Caco-2 (cell line): Measurements from ENCODE around the gene SNX3. TPM values are rescaled to one million over a fixed set of nuclear protein-coding genes. Genes with fewer than 3 reads are reported as not detected.
A peak's percentile ranks its signal among the peaks of the same experiment; 100 is the strongest.

Source experiments
- BruUV-seq: library from RNA; stranded (reverse); fragments of 400-500 nt; replicated peaks from 2 replicates; lab custom pipeline; 2021; lab: Mats Ljungman, UMichigan
- CTCF ChIA-PET: fragments of 300-600 bp; sonication (Branson Sonifier 250); formaldehyde crosslinking; loops from one replicate; lab custom pipeline; 2022; ENCODE audit warnings: antibody characterized with exemption; lab: Charles Lee
- POLR2A ChIA-PET: fragments of 300-600 bp; sonication (Branson Sonifier 250); formaldehyde crosslinking; loops from one replicate; lab custom pipeline; 2022; ENCODE audit warnings: antibody characterized with exemption; lab: Charles Lee
- DNase-seq, 2 experiments: peaks; one replicate each; pipeline versions ENCODE4 v3.0.0 to v3.0.0-alpha.2; 2020 to 2022
- H3K27me3 ChIP-seq: replicated peaks from 2 replicates; pipeline ENCODE4 v1.6.0; 2011; ENCODE audit warnings: low read length; ENCODE audit not compliant: control insufficient read depth, insufficient read depth
- H3K36me3 ChIP-seq: 2 replicates; pipeline ENCODE4 v1.5.1; 2011; ENCODE audit warnings: low read length; ENCODE audit not compliant: control insufficient read depth, insufficient read depth
- H3K4me1 ChIP-seq: fragments of 250-450 bp; sonication (Bioruptor Pico); 2 replicates; pipeline ENCODE4 v1.5.1; 2020; ENCODE audit warnings: mild to moderate bottlenecking
- H3K4me3 ChIP-seq: 2 replicates; pipeline ENCODE4 v1.5.1; 2011; ENCODE audit warnings: low read depth, mild to moderate bottlenecking, control low read depth, low read length
- H3K9me3 ChIP-seq: fragments of 250-450 bp; sonication (Bioruptor Pico); 2 replicates; pipeline ENCODE4 v1.5.1; 2020; ENCODE audit warnings: mild to moderate bottlenecking, moderate library complexity
- H3K27ac Mint-ChIP-seq: one replicate; pipeline ENCODE4 v1.8.0; 2022; ENCODE audit warnings: mixed read lengths; ENCODE audit not compliant: unreplicated experiment
- H3K27me3 Mint-ChIP-seq: one replicate; pipeline ENCODE4 v1.8.0; 2022; ENCODE audit warnings: mixed read lengths; ENCODE audit not compliant: insufficient read depth, unreplicated experiment
- H3K36me3 Mint-ChIP-seq: one replicate; pipeline ENCODE4 v1.8.0; 2022; ENCODE audit warnings: mild to moderate bottlenecking, mixed read lengths; ENCODE audit not compliant: insufficient read depth, unreplicated experiment
- H3K4me1 Mint-ChIP-seq: one replicate; pipeline ENCODE4 v1.8.0; 2022; ENCODE audit warnings: low read depth, mixed read lengths; ENCODE audit not compliant: unreplicated experiment
- H3K4me3 Mint-ChIP-seq: one replicate; pipeline ENCODE4 v1.8.0; 2022; ENCODE audit warnings: mild to moderate bottlenecking, moderate library complexity, mixed read lengths; ENCODE audit not compliant: unreplicated experiment
- H3K9me3 Mint-ChIP-seq: one replicate; pipeline ENCODE4 v1.8.0; 2022; ENCODE audit warnings: mixed read lengths; ENCODE audit not compliant: unreplicated experiment
- intact Hi-C: fragments of 100-400 bp; cut with micrococcal nuclease; formaldehyde crosslinking; loops from one replicate; pipeline ENCODE4 v1.10.0; 2022; ENCODE audit not compliant: unreplicated experiment
- total RNA-seq: library from RNA; stranded (reverse); gene quantifications from 2 replicates; pipeline ENCODE4 v1.2.3, GENCODE V29; 2022
- TF ChIP-seq, protein P1 (sequence below), 2 experiments: fragments of 200-600 bp in 1 of 2; IDR thresholded peaks; 1 replicate in 1 of 2; 2 replicates in 1 of 2; pipeline versions ENCODE4 v1.5.1 to v1.8.0; 2011 to 2022; ENCODE audit warnings: antibody characterized with exemption in 1 of 2, control low read depth in 1 of 2, inconsistent platforms in 1 of 2, low read depth in 1 of 2, low read length in 1 of 2, mild to moderate bottlenecking in 1 of 2, moderate library complexity in 1 of 2; ENCODE audit not compliant: insufficient read depth in 1 of 2, severe bottlenecking in 1 of 2, unreplicated experiment in 1 of 2

Gene SNX3
- total RNA-seq, 1 experiment from 2014 or later, result 114 TPM

- Histone ChIP-seq H3K4me3 (peak overlapping the region; percentile 50), H3K4me1 (no peaks in the 10 kb centered on the region), H3K9me3 (no peaks in the 10 kb centered on the region), H3K36me3 (no peaks in the 10 kb centered on the region), H3K27me3 (no peaks in the 10 kb centered on the region)
- BruUV-seq, result no TSS peak
- Mint-ChIP-seq H3K27ac (no peak overlapping the region), H3K36me3 (no peaks in the 10 kb centered on the region), H3K4me3 (peak overlapping the region; percentile 78), H3K27me3 (peaks cover 6% of the 10 kb centered on the region), H3K9me3 (no peaks in the 10 kb centered on the region), H3K4me1 (peaks cover 14% of the 10 kb centered on the region)
- CTCF ChIA-PET, result no interaction called here
- POLR2A ChIA-PET, result interaction anchor here (0.6 kb wide), 1 partner anchor 83 kb away, joined by 4 read pairs; no protein-coding TSS in a partner anchor
- intact Hi-C loops, result no loop called here
- no peak for DNase-seq
- TF ChIP-seq, protein P1, sequence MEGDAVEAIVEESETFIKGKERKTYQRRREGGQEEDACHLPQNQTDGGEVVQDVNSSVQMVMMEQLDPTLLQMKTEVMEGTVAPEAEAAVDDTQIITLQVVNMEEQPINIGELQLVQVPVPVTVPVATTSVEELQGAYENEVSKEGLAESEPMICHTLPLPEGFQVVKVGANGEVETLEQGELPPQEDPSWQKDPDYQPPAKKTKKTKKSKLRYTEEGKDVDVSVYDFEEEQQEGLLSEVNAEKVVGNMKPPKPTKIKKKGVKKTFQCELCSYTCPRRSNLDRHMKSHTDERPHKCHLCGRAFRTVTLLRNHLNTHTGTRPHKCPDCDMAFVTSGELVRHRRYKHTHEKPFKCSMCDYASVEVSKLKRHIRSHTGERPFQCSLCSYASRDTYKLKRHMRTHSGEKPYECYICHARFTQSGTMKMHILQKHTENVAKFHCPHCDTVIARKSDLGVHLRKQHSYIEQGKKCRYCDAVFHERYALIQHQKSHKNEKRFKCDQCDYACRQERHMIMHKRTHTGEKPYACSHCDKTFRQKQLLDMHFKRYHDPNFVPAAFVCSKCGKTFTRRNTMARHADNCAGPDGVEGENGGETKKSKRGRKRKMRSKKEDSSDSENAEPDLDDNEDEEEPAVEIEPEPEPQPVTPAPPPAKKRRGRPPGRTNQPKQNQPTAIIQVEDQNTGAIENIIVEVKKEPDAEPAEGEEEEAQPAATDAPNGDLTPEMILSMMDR (IDR thresholded peaks at IDR 0.05; ENCODE audit: insufficient read depth in 1 of 2, low read depth in 1 of 2, low read length in 1 of 2, severe bottlenecking in 1 of 2, unreplicated experiment in 1 of 2), result no peak
Observed at GRCh38 chr6:108164815-108165706, 95.8 kb downstream of the SNX3 start.

DNA sequence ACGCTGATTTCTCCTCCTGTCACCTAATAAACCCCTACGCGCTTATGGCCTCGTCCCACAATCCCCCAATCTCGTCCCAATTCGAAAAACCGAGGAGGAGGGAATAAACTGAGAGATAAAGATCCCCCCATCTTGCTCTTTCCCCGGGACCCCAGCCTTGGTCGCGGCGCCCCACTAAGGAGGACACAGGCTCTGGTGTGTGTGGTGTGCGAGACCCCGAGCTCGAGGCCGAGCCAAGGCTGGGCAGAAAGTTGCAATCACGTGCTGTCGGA, 96.4 kb downstream of the SNX3 start:
- Histone ChIP-seq H3K27me3 (no peaks in the 10 kb centered on the region), H3K36me3 (no peaks in the 10 kb centered on the region), H3K4me1 (no peaks in the 10 kb centered on the region), H3K4me3 (no peak overlapping the region), H3K9me3 (no peaks in the 10 kb centered on the region)
- Mint-ChIP-seq H3K9me3 (no peaks in the 10 kb centered on the region), H3K36me3 (no peaks in the 10 kb centered on the region), H3K4me3 (no peak overlapping the region), H3K27ac (no peak overlapping the region), H3K4me1 (peaks cover 14% of the 10 kb centered on the region), H3K27me3 (peaks cover 6% of the 10 kb centered on the region)
- no peak for DNase-seq
- CTCF ChIA-PET, result no interaction called here
- no TSS peak for BruUV-seq
- TF ChIP-seq, protein P1 (IDR thresholded peaks at IDR 0.05; ENCODE audit: insufficient read depth in 1 of 2, low read depth in 1 of 2, low read length in 1 of 2, severe bottlenecking in 1 of 2, unreplicated experiment in 1 of 2), result no peak
- POLR2A ChIA-PET, result no interaction called here
- intact Hi-C loops, result no loop called here

GRCh38 chr6:108163644-108164542, 96.9 kb downstream of the SNX3 start:
- ChIA-PET POLR2A (no interaction called here), CTCF (no interaction called here)
- no TSS peak for BruUV-seq
- Histone ChIP-seq H3K27me3 (no peaks in the 10 kb centered on the region), H3K36me3 (no peaks in the 10 kb centered on the region), H3K4me1 (no peaks in the 10 kb centered on the region), H3K4me3 (no peak overlapping the region), H3K9me3 (no peaks in the 10 kb centered on the region)
- intact Hi-C loops, result no loop called here
- H3K9me3 Mint-ChIP-seq, result no peaks in the 10 kb centered on the region
- TF ChIP-seq, protein P1 (IDR thresholded peaks at IDR 0.05; ENCODE audit: insufficient read depth in 1 of 2, low read depth in 1 of 2, low read length in 1 of 2, severe bottlenecking in 1 of 2, unreplicated experiment in 1 of 2), result no peak
- no peak overlapping the region for H3K27ac Mint-ChIP-seq
- no peak overlapping the region for H3K4me3 Mint-ChIP-seq
- H3K36me3 Mint-ChIP-seq, result no peaks in the 10 kb centered on the region
- H3K4me1 Mint-ChIP-seq, result peaks cover 14% of the 10 kb centered on the region
- DNase-seq, result no peak
- peaks cover 6% of the 10 kb centered on the region for H3K27me3 Mint-ChIP-seq
